ENCODE data around the gene GORASP1.

Gene GORASP1

GRCh38 chr3:39103791-39104552, 3.5 kb downstream of the GORASP1 start:
- DNase-seq (ENCODE audit: low read depth in 2 of 3, low spot score in 2 of 3) = no peak

GRCh38 chr3:39103324-39103693, 4.1 kb downstream of the GORASP1 start:
- no peak for DNase-seq (ENCODE audit: low read depth in 2 of 3, low spot score in 2 of 3)

- no peak for DNase-seq (ENCODE audit: low read depth in 2 of 3, low spot score in 2 of 3)
These were observed 4.7 kb downstream of the GORASP1 start for GRCh38 chr3:39102504-39103323.

- no peak for DNase-seq (ENCODE audit: low read depth in 2 of 3, low spot score in 2 of 3)
These were observed 6.3 kb downstream of the GORASP1 start for GRCh38 chr3:39101022-39101689.

GRCh38 chr3:39100500-39100886, 6.9 kb downstream of the GORASP1 start:
- no peak for DNase-seq (ENCODE audit: low read depth in 2 of 3, low spot score in 2 of 3)

GRCh38 chr3:39099738-39100499, 7.5 kb downstream of the GORASP1 start:
- DNase-seq (ENCODE audit: low read depth in 2 of 3, low spot score in 2 of 3) = no peak

GRCh38 chr3:39099242-39099641, 8.2 kb downstream of the GORASP1 start:
- no peak for DNase-seq (ENCODE audit: low read depth in 2 of 3, low spot score in 2 of 3)

GRCh38 chr3:39098473-39099000, 8.9 kb downstream of the GORASP1 start:
- no peak for DNase-seq (ENCODE audit: low read depth in 2 of 3, low spot score in 2 of 3)

GRCh38 chr3:39097716-39098472, 9.5 kb downstream of the GORASP1 start:
- no peak for DNase-seq (ENCODE audit: low read depth in 2 of 3, low spot score in 2 of 3)

GRCh38 chr3:39096775-39097174, 10.7 kb downstream of the GORASP1 start:
- DNase-seq (ENCODE audit: low read depth in 2 of 3, low spot score in 2 of 3) = no peak

GRCh38 chr3:39095778-39096177, 11.6 kb downstream of the GORASP1 start:
- no peak for DNase-seq (ENCODE audit: low read depth in 2 of 3, low spot score in 2 of 3)

GRCh38 chr3:39094851-39095677, 12.4 kb downstream of the GORASP1 start:
- no peak for DNase-seq (ENCODE audit: low read depth in 2 of 3, low spot score in 2 of 3)

- DNase-seq (ENCODE audit: low read depth in 2 of 3, low spot score in 2 of 3) = no peak
These were observed 16.5 kb downstream of the GORASP1 start for GRCh38 chr3:39090922-39091321.

GRCh38 chr3:39088889-39089288, 18.5 kb downstream of the GORASP1 start:
- DNase-seq (ENCODE audit: low read depth in 2 of 3, low spot score in 2 of 3) = no peak

GRCh38 chr3:39088456-39088855, 19.0 kb downstream of the GORASP1 start:
- DNase-seq (ENCODE audit: low read depth in 2 of 3, low spot score in 2 of 3) = no peak

GRCh38 chr3:39086144-39086543, 21.3 kb downstream of the GORASP1 start:
- DNase-seq (ENCODE audit: low read depth in 2 of 3, low spot score in 2 of 3) = no peak

- no peak for DNase-seq (ENCODE audit: low read depth in 2 of 3, low spot score in 2 of 3)
These were observed 24.6 kb downstream of the GORASP1 start for GRCh38 chr3:39082666-39083313.

GRCh38 chr3:39080026-39080425, 27.4 kb downstream of the GORASP1 start:
- DNase-seq (ENCODE audit: low read depth in 2 of 3, low spot score in 2 of 3) = no peak

- no peak for DNase-seq (ENCODE audit: low read depth in 2 of 3, low spot score in 2 of 3)
These were observed 27.9 kb downstream of the GORASP1 start for GRCh38 chr3:39079530-39079929.

All from activated CD8-positive, alpha-beta memory T cell treated with anti-CD3 and anti-CD28 coated beads for 48 hours (primary cell).